OCI-LY1 (cell line): ENCODE results near the gene RAB7B.

Experiments used
- CTCF ChIP-seq: fragments of 200-600 bp; sonication (generic), shearing (Covaris generic); IDR thresholded peaks from 2 replicates; pipeline ENCODE4 v1.5.1; 2017; ENCODE audit warnings: mild to moderate bottlenecking, antibody characterized with exemption, low read length, moderate library complexity, mixed read lengths
- EZH2 ChIP-seq: fragments of 200-600 bp; sonication (generic), shearing (Covaris generic); IDR thresholded peaks from 2 replicates; pipeline ENCODE4 v1.8.0; 2017; ENCODE audit warnings: borderline replicate concordance, mixed run types, mild to moderate bottlenecking, antibody characterized with exemption, low read length, moderate library complexity, mixed read lengths

GRCh38 chr1:205977402-205978014, 25.7 kb downstream of the RAB7B start:
- TF ChIP-seq EZH2 (no peak), CTCF (peak; percentile 94)
